Measurements from ENCODE around the gene OR2H2. TPM values are rescaled to one million over a fixed set of nuclear protein-coding genes. Genes with fewer than 3 reads are reported as not detected.
A peak's percentile ranks its signal among the peaks of the same experiment; 100 is the strongest.

OR2H2 gene
- total RNA-seq, result not detected in 2 replicates

GRCh38 chr6:29584821-29585220, at the start of gene OR2H2:
Gene OR2H2 (plus strand): TSS chr6:29585121. CDS start chr6:29587945, 2,824 bp downstream.
- DNase-seq (ENCODE audit: extremely low read depth, low read depth, low spot score), result no peak

GRCh38 chr6:29537714-29538403, 47.1 kb upstream of the OR2H2 start:
- DNase-seq (ENCODE audit: extremely low read depth, low read depth, low spot score), result no peak

GRCh38 chr6:29547573-29547972, 37.3 kb upstream of the OR2H2 start:
- DNase-seq (ENCODE audit: extremely low read depth, low read depth, low spot score), result no peak

GRCh38 chr6:29552512-29553051, 32.3 kb upstream of the OR2H2 start:
- DNase-seq (ENCODE audit: extremely low read depth, low read depth, low spot score), result peak; percentile 14

GRCh38 chr6:29553268-29554057, 31.5 kb upstream of the OR2H2 start:
- no peak for DNase-seq (ENCODE audit: extremely low read depth, low read depth, low spot score)

GRCh38 chr6:29554764-29555163, 30.2 kb upstream of the OR2H2 start:
- no peak for DNase-seq (ENCODE audit: extremely low read depth, low read depth, low spot score)

- DNase-seq (ENCODE audit: extremely low read depth, low read depth, low spot score), result no peak
These were observed 27.6 kb upstream of the OR2H2 start for GRCh38 chr6:29557320-29557719.

GRCh38 chr6:29558439-29559079, 26.4 kb upstream of the OR2H2 start:
- DNase-seq (ENCODE audit: extremely low read depth, low read depth, low spot score), result no peak

GRCh38 chr6:29559524-29560287, 25.2 kb upstream of the OR2H2 start, which contains the start of gene UBD:
Gene UBD (minus strand): TSS chr6:29559732. CDS start chr6:29559701, 31 bp downstream.
- DNase-seq (ENCODE audit: extremely low read depth, low read depth, low spot score), result no peak

- no peak for DNase-seq (ENCODE audit: extremely low read depth, low read depth, low spot score)
These were observed 23.8 kb upstream of the OR2H2 start for GRCh38 chr6:29561091-29561490.

- DNase-seq (ENCODE audit: extremely low read depth, low read depth, low spot score), result no peak
These were observed 23.2 kb upstream of the OR2H2 start for GRCh38 chr6:29561606-29562181.

- no peak for DNase-seq (ENCODE audit: extremely low read depth, low read depth, low spot score)
These were observed 21.4 kb upstream of the OR2H2 start for GRCh38 chr6:29563435-29563965.

GRCh38 chr6:29564875-29565274, 20.0 kb upstream of the OR2H2 start:
- no peak for DNase-seq (ENCODE audit: extremely low read depth, low read depth, low spot score)

- no peak for DNase-seq (ENCODE audit: extremely low read depth, low read depth, low spot score)
These were observed 18.1 kb upstream of the OR2H2 start for GRCh38 chr6:29566856-29567255.

- DNase-seq (ENCODE audit: extremely low read depth, low read depth, low spot score), result no peak
These were observed 17.4 kb upstream of the OR2H2 start for GRCh38 chr6:29567541-29567940.

- DNase-seq (ENCODE audit: extremely low read depth, low read depth, low spot score), result no peak
These were observed 16.9 kb upstream of the OR2H2 start for GRCh38 chr6:29567991-29568390.

- DNase-seq (ENCODE audit: extremely low read depth, low read depth, low spot score), result no peak
These were observed 8.9 kb upstream of the OR2H2 start for GRCh38 chr6:29576056-29576455.

- no peak for DNase-seq (ENCODE audit: extremely low read depth, low read depth, low spot score)
These were observed 7.4 kb upstream of the OR2H2 start for GRCh38 chr6:29577544-29577943.

- DNase-seq (ENCODE audit: extremely low read depth, low read depth, low spot score), result peak; percentile 27
These were observed 4.6 kb downstream of the OR2H2 start for GRCh38 chr6:29589423-29590048.

Measured in glomerular endothelial cell (primary cell).